ENCODE measurements around the gene CMC2.

Gene CMC2

GRCh38 chr16:80938004-80938878 lies 68.4 kb downstream of the CMC2 start:
- no peak overlapping the region for H3K4me3 ChIP-seq (ENCODE audit: low read depth, low read length)

GRCh38 chr16:80936410-80936809 lies 70.3 kb downstream of the CMC2 start:
- H3K4me3 ChIP-seq (ENCODE audit: low read depth, low read length), result no peak overlapping the region

- no peak overlapping the region for H3K4me3 ChIP-seq (ENCODE audit: low read depth, low read length)
These were observed 71.0 kb downstream of the CMC2 start for GRCh38 chr16:80935691-80936090.

- H3K4me3 ChIP-seq (ENCODE audit: low read depth, low read length), result no peak overlapping the region
These were observed 74.0 kb downstream of the CMC2 start for GRCh38 chr16:80932708-80933095.

- H3K4me3 ChIP-seq (ENCODE audit: low read depth, low read length), result peak overlapping the region; percentile 24
These were observed 74.6 kb downstream of the CMC2 start for GRCh38 chr16:80931801-80932707.

- no peak overlapping the region for H3K4me3 ChIP-seq (ENCODE audit: low read depth, low read length)
These were observed 82.2 kb downstream of the CMC2 start for GRCh38 chr16:80924372-80924978.

GRCh38 chr16:80923356-80923755 lies 83.3 kb downstream of the CMC2 start:
- H3K4me3 ChIP-seq (ENCODE audit: low read depth, low read length), result no peak overlapping the region

Data from iPS-11a (cell line).